ENCODE results near the gene CAPZB. TPM values are rescaled to one million over a fixed set of nuclear protein-coding genes. Genes with fewer than 3 reads are reported as not detected.

The CAPZB gene
- total RNA-seq, 1 experiment from 2014 or later, result 348 TPM

GRCh38 chr1:19457607-19458006 is 27.7 kb downstream of the CAPZB start:
- Histone ChIP-seq H2BK15ac (ENCODE audit: low read depth, low read length) (no peak overlapping the region), H3K4ac (ENCODE audit: low read depth, low read length) (no peak overlapping the region), H3K23ac (ENCODE audit: insufficient read length, low read depth, low read length) (no peak overlapping the region), H3K9ac (ENCODE audit: extremely low read depth, insufficient read length, low read length) (no peak overlapping the region), H3K9me3 (ENCODE audit: control insufficient read depth, low read depth, low read length) (no peaks in the 10 kb centered on the region), H2BK20ac (ENCODE audit: low read depth, low read length, poor library complexity, severe bottlenecking) (no peak overlapping the region), H4K20me1 (ENCODE audit: control insufficient read depth, insufficient read depth, insufficient read length) (no peaks in the 10 kb centered on the region), H3T11ph (ENCODE audit: low read length) (no peak overlapping the region), H3K27me3 (ENCODE audit: insufficient read depth, low read length) (no peaks in the 10 kb centered on the region), H2BK12ac (ENCODE audit: insufficient read length, low read depth, low read length) (no peak overlapping the region), H2AK5ac (ENCODE audit: insufficient read length, low read length) (no peak overlapping the region), H3K18ac (ENCODE audit: insufficient read length, low read depth, low read length) (no peak overlapping the region), H3K79me2 (ENCODE audit: insufficient read depth, low read length) (peaks cover 57% of the 10 kb centered on the region), H3K14ac (ENCODE audit: insufficient read depth, low read length) (no peak overlapping the region), H3K79me1 (ENCODE audit: insufficient read depth, low read depth, low read length, poor library complexity, severe bottlenecking) (peaks cover 17% of the 10 kb centered on the region), H3K56ac (ENCODE audit: insufficient read length, low read depth, low read length) (no peak overlapping the region), H4K8ac (replicated peaks; ENCODE audit: insufficient read length, low read depth, low read length) (no peak overlapping the region), H4K5ac (ENCODE audit: insufficient read length, low read depth, low read length) (no peak overlapping the region), H3K27ac (ENCODE audit: insufficient read length, low read depth, low read length) (no peak overlapping the region), H3K23me2 (ENCODE audit: insufficient read length, low read depth, low read length, poor library complexity, severe bottlenecking) (no peaks in the 10 kb centered on the region), H4K91ac (ENCODE audit: insufficient read length, low read depth, low read length) (no peak overlapping the region), H2BK120ac (ENCODE audit: low read depth, low read length, poor library complexity, severe bottlenecking) (no peak overlapping the region), H3K4me1 (ENCODE audit: insufficient read depth, low read length) (peaks cover 37% of the 10 kb centered on the region), H2BK5ac (ENCODE audit: insufficient read length, low read length) (no peak overlapping the region), H3K4me2 (ENCODE audit: insufficient read depth, insufficient read length, low read length) (peak overlapping the region; percentile 20), H2AFZ (ENCODE audit: low read length) (no peak overlapping the region)
- no peak for DNase-seq
- Mint-ChIP-seq H3K4me3 (peak overlapping the region in 1 of 2 experiments; percentile 70; a peak in 2 of 5 replicates), H3K4me1 (peaks cover 75 to 76% of the 10 kb centered on the region in 2 experiments), H3K9me3 (no peaks in the 10 kb centered on the region; a peak in 1 of 5 replicates), H3K27ac (peak overlapping the region in 2 of 3 experiments; percentile 49 to 53; a peak in 3 of 7 replicates), H3K27me3 (ENCODE audit: low read depth) (no peaks in the 10 kb centered on the region), H3K36me3 (ENCODE audit: insufficient read depth in 1 of 3, low read depth in 3 of 3) (peaks cover 0 to 6% (median 1%) of the 10 kb centered on the region in 3 experiments; a peak in 2 of 7 replicates)
- no peak for TF ChIP-seq CTCF (conservative IDR thresholded peaks at IDR 0.05)
- no CpG with 5 or more reads among the region's 8 CpGs for WGBS (ENCODE audit: extremely low coverage, insufficient read length, low lambda C conversion rate)

Data from H9 (cell line).